ENCODE data around the gene ZNF236. TPM values are rescaled to one million over a fixed set of nuclear protein-coding genes. Genes with fewer than 3 reads are reported as not detected.

The ZNF236 gene
- total and polyA plus RNA-seq, 2 experiments from 2014 or later: 7.4 to 8.2 TPM

DNA sequence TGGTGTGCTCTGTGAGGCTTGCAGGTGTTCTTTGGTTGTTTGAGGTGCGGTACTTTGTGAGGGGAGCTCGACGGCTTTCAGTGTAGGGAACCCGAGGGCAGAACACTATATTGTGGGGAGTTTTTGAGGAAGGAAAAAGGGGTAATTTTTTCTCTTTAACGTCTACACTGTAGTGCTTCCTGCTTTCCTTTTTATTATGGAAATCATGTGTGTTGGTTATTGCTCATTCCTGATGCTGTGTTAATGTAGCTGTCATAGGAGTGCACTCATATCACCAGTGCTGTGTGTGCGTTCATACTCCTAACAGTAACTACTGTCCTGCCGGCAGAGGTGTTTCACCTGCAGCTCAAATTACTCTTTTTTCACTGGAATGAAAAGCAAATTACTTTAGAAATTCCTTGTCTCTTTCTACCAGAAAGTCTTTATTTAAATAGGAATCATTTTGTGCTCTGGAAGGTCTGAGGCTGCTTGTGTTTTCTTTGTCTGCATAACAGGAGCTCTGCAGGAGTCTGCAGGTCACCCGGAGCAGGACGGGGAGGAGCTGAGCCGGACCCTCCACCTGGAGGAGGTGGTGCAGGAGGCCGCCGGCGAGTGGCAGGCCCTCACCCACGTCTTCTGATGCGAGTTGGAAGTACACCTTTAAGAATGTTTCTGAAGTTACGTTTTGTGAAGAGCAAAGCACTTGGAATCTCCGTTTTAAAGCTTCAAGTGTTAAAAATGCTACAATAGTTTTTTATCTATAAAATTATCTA, 145.5 kb downstream of the ZNF236 start:
- no peak overlapping the region for H2AFZ ChIP-seq
- no peak overlapping the region for H3K27ac ChIP-seq
- H3K27me3 ChIP-seq: no peaks in the 10 kb centered on the region
- WGBS (ENCODE audit: low lambda C conversion rate, missing lambda C conversion rate): 44% methylated on average over 17 of the region's 17 CpGs
- H3K9me3 ChIP-seq (ENCODE audit: low read depth): no peaks in the 10 kb centered on the region
- no peaks in the 10 kb centered on the region for H3K4me1 ChIP-seq (ENCODE audit: insufficient read depth)
- no peaks in the 10 kb centered on the region for H4K20me1 ChIP-seq (ENCODE audit: insufficient read depth, poor library complexity, severe bottlenecking)
- no peak for DNase-seq (ENCODE audit: low spot score)
- H3K36me3 ChIP-seq (replicated peaks; ENCODE audit: insufficient read depth, low read depth): peaks cover under 1% of the 10 kb centered on the region
- TF ChIP-seq, protein P1, sequence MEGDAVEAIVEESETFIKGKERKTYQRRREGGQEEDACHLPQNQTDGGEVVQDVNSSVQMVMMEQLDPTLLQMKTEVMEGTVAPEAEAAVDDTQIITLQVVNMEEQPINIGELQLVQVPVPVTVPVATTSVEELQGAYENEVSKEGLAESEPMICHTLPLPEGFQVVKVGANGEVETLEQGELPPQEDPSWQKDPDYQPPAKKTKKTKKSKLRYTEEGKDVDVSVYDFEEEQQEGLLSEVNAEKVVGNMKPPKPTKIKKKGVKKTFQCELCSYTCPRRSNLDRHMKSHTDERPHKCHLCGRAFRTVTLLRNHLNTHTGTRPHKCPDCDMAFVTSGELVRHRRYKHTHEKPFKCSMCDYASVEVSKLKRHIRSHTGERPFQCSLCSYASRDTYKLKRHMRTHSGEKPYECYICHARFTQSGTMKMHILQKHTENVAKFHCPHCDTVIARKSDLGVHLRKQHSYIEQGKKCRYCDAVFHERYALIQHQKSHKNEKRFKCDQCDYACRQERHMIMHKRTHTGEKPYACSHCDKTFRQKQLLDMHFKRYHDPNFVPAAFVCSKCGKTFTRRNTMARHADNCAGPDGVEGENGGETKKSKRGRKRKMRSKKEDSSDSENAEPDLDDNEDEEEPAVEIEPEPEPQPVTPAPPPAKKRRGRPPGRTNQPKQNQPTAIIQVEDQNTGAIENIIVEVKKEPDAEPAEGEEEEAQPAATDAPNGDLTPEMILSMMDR (IDR thresholded peaks at IDR 0.05; ENCODE audit: poor library complexity): no peak
- TF ChIP-seq EZH2phosphoT487 (IDR thresholded peaks at IDR 0.05; ENCODE audit: low read depth, severe bottlenecking, unreplicated experiment): no peak
- no peak for TF ChIP-seq EZH2 (IDR thresholded peaks at IDR 0.05; ENCODE audit: borderline replicate concordance)
- H3K9me2 ChIP-seq (replicated peaks; ENCODE audit: insufficient read depth): no peaks in the 10 kb centered on the region
- H3K79me2 ChIP-seq: peaks cover 21% of the 10 kb centered on the region
- H3K4me2 ChIP-seq: no peak overlapping the region
- no peak overlapping the region for H3K4me3 ChIP-seq

DNA sequence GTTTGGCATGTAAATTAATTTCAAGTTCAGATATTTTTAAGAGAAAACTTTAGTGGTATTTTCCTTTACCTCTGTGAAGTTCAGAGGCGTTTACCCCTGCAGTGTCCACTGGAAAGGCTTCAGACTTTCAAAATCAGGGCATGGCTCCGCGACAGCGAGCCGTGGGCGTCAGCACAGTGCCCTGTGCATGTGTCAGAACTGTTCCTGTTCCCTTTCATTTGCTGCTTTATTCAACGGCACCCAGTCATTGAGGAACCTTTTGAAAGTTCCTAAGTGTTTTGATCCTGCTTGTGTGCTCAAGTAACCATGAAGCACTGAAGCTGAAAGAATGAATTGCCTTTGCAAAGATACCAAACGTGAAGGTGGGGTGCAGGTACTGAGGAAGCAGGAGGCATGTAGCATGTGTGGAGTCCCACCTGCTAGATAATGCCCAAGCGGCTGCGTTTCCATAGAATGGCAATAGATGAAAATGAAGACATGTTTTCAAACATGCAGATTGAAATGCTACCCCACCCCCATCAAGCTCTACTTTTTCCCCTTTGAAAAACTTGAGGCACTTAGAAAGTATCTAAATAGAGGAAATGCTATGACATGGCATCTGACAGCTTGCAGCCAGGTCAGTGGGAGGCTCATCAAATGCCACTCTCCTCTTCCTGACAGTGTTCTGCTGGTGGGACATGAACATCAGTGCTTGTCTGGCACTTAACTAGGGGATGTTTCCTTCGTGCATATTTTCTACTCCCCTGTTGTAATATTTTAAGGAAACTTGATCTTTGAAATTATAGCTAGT, 148.6 kb downstream of the ZNF236 start:
- no peak overlapping the region for H3K27ac ChIP-seq
- H3K4me3 ChIP-seq: no peak overlapping the region
- TF ChIP-seq, protein P1 (IDR thresholded peaks at IDR 0.05; ENCODE audit: poor library complexity): no peak
- TF ChIP-seq EZH2phosphoT487 (IDR thresholded peaks at IDR 0.05; ENCODE audit: low read depth, severe bottlenecking, unreplicated experiment) (no peak), EZH2 (IDR thresholded peaks at IDR 0.05; ENCODE audit: borderline replicate concordance) (no peak)
- no peaks in the 10 kb centered on the region for H3K9me3 ChIP-seq (ENCODE audit: low read depth)
- H3K79me2 ChIP-seq: peaks cover 8% of the 10 kb centered on the region
- no peaks in the 10 kb centered on the region for H4K20me1 ChIP-seq (ENCODE audit: insufficient read depth, poor library complexity, severe bottlenecking)
- no peaks in the 10 kb centered on the region for H3K27me3 ChIP-seq
- no peak for DNase-seq (ENCODE audit: low spot score)
- H3K36me3 ChIP-seq (replicated peaks; ENCODE audit: insufficient read depth, low read depth): no peaks in the 10 kb centered on the region
- H3K9me2 ChIP-seq (replicated peaks; ENCODE audit: insufficient read depth): no peaks in the 10 kb centered on the region
- H2AFZ ChIP-seq: no peak overlapping the region
- H3K4me1 ChIP-seq (ENCODE audit: insufficient read depth): no peaks in the 10 kb centered on the region
- H3K4me2 ChIP-seq: no peak overlapping the region
- WGBS (ENCODE audit: low lambda C conversion rate, missing lambda C conversion rate): 88% methylated on average over 11 of the region's 11 CpGs

DNA sequence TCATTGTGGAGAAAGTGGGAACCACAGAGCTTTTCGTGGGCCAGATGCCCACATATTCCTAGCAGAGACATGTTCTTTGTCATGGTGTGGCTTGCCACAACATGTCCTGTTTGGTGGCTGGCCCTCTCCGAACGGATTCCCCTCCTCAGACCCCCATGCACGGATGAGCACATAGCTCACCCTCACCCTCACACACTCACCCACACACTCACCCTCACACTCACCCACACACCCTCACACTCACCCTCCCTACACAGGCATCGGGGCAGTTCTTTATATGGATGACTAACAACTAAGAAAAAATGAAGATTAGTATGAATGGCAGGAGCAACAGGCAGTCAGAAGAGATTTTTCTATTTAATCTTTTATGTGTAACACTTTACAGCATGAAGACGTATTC, 149.9 kb downstream of the ZNF236 start:
- Histone ChIP-seq H3K9me3 (ENCODE audit: low read depth) (no peaks in the 10 kb centered on the region), H3K27ac (no peak overlapping the region), H3K4me1 (ENCODE audit: insufficient read depth) (no peaks in the 10 kb centered on the region), H2AFZ (no peak overlapping the region), H3K27me3 (no peaks in the 10 kb centered on the region), H4K20me1 (ENCODE audit: insufficient read depth, poor library complexity, severe bottlenecking) (no peaks in the 10 kb centered on the region), H3K36me3 (replicated peaks; ENCODE audit: insufficient read depth, low read depth) (no peaks in the 10 kb centered on the region), H3K4me2 (no peak overlapping the region), H3K9me2 (replicated peaks; ENCODE audit: insufficient read depth) (no peaks in the 10 kb centered on the region), H3K79me2 (no peaks in the 10 kb centered on the region), H3K4me3 (no peak overlapping the region)
- no peak for DNase-seq (ENCODE audit: low spot score)
- 94% methylated on average over 6 of the region's 6 CpGs for WGBS (ENCODE audit: low lambda C conversion rate, missing lambda C conversion rate)
- no peak for TF ChIP-seq EZH2 (IDR thresholded peaks at IDR 0.05; ENCODE audit: borderline replicate concordance)
- TF ChIP-seq, protein P1 (IDR thresholded peaks at IDR 0.05; ENCODE audit: poor library complexity): no peak
- no peak for TF ChIP-seq EZH2phosphoT487 (IDR thresholded peaks at IDR 0.05; ENCODE audit: low read depth, severe bottlenecking, unreplicated experiment)
